Measurements from ENCODE around the gene WNK4.

The WNK4 gene

GRCh38 chr17:42791948-42792347, 11.5 kb downstream of the WNK4 start (continued):
- TF ChIP-seq TCF4 (CRISPR knock-in tag; IDR thresholded peaks at IDR 0.05; ENCODE audit: borderline replicate concordance): no peak

GRCh38 chr17:42792545-42792944, 12.1 kb downstream of the WNK4 start:
- TF ChIP-seq CREB5 (CRISPR knock-in tag; IDR thresholded peaks at IDR 0.05; ENCODE audit: low read depth): no peak
- no peak for ATAC-seq

- no peak for ATAC-seq
- TF ChIP-seq CREB5 (CRISPR knock-in tag; IDR thresholded peaks at IDR 0.05; ENCODE audit: low read depth): no peak
- no peak for TF ChIP-seq ZFP30 (CRISPR knock-in tag; IDR thresholded peaks at IDR 0.05)
- no peak for TF ChIP-seq PPARA (CRISPR knock-in tag; IDR thresholded peaks at IDR 0.05; ENCODE audit: borderline replicate concordance)
- TF ChIP-seq ZNF565 (CRISPR knock-in tag; conservative IDR thresholded peaks at IDR 0.05; ENCODE audit: low read depth): no peak
- no peak for TF ChIP-seq PATZ1 (CRISPR knock-in tag; IDR thresholded peaks at IDR 0.05; ENCODE audit: borderline replicate concordance)
These were observed 14.7 kb downstream of the WNK4 start for GRCh38 chr17:42795061-42795460.

GRCh38 chr17:42795465-42795864, 15.1 kb downstream of the WNK4 start:
- no peak for TF ChIP-seq ZFP3 (CRISPR knock-in tag; IDR thresholded peaks at IDR 0.05)
- no peak for TF ChIP-seq CREB5 (CRISPR knock-in tag; IDR thresholded peaks at IDR 0.05; ENCODE audit: low read depth)
- TF ChIP-seq OSR1 (CRISPR knock-in tag; IDR thresholded peaks at IDR 0.05): no peak
- TF ChIP-seq POU6F1 (CRISPR knock-in tag; IDR thresholded peaks at IDR 0.05; ENCODE audit: borderline replicate concordance, low read depth): no peak
- TF ChIP-seq CSDC2 (CRISPR knock-in tag; IDR thresholded peaks at IDR 0.05): no peak

GRCh38 chr17:42796066-42796758, 15.8 kb downstream of the WNK4 start:
- no peak for ATAC-seq
- no peak for TF ChIP-seq ZFP3 (CRISPR knock-in tag; IDR thresholded peaks at IDR 0.05)
- TF ChIP-seq CSRNP3 (CRISPR knock-in tag; IDR thresholded peaks at IDR 0.05): no peak
- TF ChIP-seq RARB (CRISPR knock-in tag; IDR thresholded peaks at IDR 0.05): no peak
- TF ChIP-seq PPARA (CRISPR knock-in tag; IDR thresholded peaks at IDR 0.05; ENCODE audit: borderline replicate concordance): no peak
- TF ChIP-seq PATZ1 (CRISPR knock-in tag; IDR thresholded peaks at IDR 0.05; ENCODE audit: borderline replicate concordance): no peak
- TF ChIP-seq CSDC2 (CRISPR knock-in tag; IDR thresholded peaks at IDR 0.05): no peak
- TF ChIP-seq TSHZ2 (CRISPR knock-in tag; IDR thresholded peaks at IDR 0.05): no peak

More at GRCh38 chr17:42795465-42795864, 15.1 kb downstream of the WNK4 start:
- ATAC-seq: no peak
